EH (cell line): ENCODE measurements around the gene RABGAP1L.

ENCODE experiments used
- DNase-seq: peaks from one replicate; pipeline ENCODE4 v3.0.0-alpha.2; 2015; ENCODE audit warnings: low read depth

RABGAP1L gene

DNA sequence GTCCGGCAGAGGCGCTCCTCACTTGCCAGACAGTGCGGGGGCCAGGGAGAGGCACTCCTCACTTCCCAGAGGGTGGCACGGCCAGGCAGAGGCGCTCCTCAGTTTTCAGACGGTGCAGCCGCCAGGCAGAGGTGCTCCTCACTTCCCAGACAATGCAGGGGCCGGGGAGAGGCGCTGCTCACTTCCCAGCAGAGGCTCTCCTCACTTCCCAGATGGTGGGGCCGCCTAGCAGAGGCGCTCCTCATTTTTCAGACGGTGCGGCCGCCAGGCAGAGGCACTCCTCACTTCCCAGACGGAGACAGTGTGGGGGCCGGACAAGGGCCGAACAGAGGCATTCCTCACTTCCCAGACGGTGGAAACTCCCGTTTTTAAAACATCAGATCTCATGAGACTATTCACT lies 602.0 kb downstream of the RABGAP1L start:
- no peak for DNase-seq

DNA sequence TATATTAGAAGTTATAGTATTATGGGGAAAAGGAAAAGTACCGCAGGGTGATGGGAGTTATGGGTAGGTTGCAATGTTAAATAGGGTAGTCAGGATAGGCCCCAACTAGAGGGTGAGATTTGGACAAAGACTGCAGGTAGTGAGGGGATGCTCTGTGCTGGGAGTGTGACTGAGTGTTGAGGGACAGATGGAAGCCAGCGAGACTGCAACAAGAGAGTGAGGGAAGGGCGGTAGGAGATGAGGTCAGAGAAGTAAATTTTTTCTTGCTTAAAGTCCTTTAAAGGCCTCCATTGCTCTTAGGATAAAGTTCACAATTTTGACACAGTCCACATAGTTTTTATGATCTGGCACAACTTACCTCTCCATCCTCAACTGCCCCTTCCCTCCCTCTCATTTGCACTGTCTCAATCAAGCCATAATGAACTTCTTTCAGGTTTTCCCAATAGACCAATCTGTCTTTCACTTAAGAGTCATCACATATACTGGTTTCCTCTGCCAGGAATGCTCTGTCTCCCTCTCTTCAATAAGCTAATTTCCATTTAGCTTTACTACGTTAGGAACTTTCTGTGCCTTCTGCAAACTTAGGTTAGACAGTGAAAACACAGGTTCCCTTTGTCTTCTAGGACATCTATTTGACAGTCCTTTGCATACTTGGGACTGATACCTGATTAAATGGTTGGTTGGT lies 602.7 kb downstream of the RABGAP1L start:
- DNase-seq, result no peak

DNA sequence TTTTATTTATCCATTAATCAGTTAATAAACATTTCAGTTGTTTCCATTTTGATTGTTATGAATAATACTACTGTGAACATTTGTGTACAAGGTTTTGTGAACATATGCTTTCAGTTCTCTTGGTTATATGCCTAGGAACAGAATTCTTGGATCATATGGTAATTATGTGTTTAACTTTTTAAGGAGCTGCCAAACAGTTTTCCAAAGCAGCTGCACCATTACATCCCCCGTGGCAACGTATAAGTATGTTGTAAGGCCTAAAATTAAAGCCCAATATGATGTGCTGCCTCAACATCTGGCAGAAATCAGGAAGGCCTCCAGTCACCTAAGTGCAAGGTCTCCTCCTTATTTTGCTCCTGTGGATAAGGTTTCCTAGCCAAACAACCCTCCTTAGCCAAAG lies 604.9 kb downstream of the RABGAP1L start:
- DNase-seq, result no peak

DNA sequence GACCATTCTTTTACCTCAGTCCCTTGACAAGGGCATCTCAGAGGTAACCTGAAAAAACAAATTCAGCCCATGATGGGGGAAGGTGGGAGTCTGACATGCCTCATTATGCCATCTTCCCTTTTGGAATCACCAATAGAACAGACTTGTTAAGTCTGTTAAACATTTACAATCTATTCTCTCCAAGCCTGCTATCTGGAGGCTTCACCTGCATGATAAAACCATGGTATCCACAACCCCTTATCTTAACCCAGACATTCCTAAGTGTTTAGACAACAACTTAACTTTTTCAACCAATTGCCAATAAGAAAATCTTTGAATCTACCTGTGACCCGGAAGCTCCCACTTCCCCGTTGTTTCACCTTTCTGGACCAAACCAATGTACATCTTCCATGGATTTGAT lies 607.4 kb downstream of the RABGAP1L start:
- DNase-seq, result no peak

DNA sequence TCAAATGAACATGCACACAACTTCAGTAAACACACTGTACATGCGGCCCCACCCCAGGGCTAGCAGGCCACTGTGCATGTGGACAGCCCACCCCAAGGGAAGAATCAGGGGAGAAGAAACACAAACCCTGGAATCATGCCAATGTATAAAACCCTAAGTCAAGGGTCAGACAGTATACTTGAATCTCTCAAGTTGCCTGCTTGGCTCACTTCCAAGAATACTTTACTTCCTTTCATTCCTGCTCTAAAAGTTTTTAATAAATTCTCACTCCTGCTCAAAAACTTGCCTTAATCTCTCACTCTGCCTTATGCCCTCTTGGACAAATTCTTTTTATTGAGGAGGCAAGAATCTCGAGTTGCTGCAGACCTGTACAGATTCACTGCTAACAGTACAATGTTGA lies 609.2 kb downstream of the RABGAP1L start:
- no peak for DNase-seq

DNA sequence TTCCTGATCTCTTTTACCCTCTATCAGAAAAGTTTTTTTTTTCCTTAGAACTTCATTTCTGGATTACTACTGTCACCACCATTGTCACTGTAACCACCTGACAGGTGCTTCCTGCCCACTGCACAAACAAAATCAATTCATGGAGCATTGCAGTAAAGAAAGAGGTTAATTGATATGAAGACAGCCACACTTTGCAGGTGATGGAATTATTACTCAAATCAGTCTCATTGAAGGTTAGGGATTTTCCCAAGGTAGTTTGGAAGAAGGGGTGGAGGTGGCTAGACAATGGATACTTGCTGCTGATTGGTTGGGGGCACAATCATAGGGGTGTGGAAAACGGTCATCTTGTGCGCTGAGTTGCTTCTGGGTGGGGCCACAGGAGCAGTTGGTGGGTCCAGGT lies 609.6 kb downstream of the RABGAP1L start:
- no peak for DNase-seq

DNA sequence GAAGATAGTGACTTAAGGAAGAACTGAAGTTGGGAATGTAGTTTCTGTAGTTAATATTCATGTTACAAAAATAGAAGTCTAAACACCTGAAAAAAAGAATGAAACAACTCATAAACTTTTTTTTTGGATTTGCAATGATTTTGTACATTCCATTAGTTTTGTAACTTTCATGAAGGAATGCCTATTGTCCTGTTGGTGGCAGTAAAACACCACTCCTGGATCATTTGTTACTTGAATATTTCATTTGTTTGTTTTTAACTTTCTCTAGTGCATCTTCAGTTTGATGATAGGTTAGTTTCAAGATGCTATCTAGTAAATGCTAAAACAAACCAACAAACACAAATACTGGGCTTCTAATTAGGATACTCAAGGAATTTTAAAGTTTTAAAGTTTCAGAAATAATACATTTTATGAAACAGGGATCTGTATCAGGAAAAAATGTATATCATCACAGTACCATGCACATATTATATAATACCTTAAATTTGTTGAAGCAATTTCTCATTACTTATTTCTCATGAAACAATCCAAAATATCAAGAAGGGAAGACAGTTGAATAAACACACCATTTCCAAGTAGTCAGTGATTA lies 610.7 kb downstream of the RABGAP1L start:
- peak; percentile 69 for DNase-seq

DNA sequence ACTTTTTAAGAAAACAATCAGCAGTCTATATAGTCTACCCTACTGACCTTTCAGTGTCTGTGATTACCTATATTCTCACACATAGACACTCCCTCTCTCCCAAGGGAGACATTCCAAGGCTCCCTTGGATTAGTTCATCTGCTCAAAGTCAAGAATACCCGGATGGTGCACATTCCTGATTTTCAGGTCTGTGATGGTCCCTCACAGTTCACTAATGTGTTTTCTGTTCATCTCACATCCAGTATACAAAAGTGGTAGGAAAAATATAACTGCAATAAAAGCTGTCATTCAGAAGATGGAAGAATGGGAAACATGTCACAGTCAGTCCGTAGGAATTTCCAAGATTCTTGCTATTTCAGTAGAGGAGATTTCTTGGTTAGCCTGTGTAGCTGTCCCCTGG lies 616.3 kb downstream of the RABGAP1L start:
- DNase-seq, result peak; percentile 74

DNA sequence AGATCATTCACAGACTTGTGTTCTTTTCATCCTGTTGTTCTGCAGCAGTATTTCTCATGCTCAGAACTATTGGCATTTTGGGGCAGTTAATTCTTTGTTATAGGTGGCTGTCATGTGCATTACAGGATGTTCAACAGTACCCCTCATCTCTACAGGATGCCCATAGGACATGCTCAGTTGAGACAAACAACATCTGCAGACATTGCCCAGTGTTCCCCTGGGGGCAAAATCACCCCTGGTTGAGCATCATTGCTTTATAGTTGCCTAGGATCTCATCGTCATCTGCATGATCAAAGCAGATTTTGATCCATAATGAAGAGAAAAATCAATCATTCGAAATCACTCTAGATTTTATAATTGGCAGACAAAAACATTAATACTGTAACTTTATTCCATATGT lies 617.9 kb downstream of the RABGAP1L start:
- DNase-seq, result no peak

DNA sequence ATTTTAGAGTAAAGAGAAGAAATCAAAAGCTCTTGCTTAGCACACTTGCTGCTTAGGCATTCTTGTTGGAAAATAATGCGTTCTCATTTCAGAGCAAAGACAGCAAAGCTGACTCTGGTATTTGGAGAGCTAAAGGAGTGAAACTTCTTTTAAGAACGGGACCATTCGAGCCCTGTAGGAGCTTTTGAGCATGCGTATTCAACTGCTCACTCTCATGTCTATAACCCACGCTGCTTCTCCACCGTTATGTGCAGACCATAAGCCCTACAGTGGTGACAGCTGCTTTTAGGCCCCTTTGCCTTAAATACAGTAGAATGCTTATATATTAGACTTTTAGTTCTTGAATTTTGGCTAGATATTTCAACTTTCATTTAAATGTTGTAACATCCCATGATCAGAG lies 626.2 kb downstream of the RABGAP1L start:
- DNase-seq, result no peak

DNA sequence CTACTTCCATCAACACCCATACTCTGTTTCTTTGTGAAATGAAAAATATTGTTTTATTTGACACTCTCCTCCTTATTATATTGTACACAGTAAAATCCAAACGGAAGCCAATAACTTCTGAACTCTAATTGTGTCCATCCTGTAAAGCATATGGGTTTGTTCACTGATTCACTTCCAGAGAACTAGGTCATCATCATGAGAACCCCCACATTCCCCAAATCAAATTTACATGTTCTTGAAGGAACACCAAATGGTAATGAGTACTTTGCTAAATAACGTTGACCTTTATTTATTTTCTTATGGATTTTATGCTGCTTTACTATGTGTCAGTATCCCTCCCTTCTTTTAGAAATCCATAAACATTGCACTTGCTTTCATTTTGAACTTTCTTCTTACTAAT lies 627.0 kb downstream of the RABGAP1L start:
- DNase-seq, result no peak

DNA sequence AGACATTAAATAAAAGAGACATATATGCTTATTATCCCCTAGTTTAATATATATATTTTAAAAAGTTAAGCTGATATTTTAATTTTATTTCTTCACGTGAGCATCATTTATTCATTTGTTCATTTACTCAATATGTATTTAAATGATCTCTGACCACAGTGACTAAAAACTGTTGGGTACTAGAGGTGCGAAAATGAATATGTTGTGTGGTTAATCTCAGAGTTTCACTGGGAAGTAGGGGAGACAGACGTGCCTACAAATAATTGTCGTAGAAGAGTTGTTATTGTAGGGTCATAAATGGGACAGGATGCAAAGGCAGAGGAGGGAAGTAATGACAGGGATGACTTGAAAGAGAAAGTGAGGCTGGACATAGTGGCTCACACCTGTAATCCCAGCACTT lies 627.4 kb downstream of the RABGAP1L start:
- no peak for DNase-seq

DNA sequence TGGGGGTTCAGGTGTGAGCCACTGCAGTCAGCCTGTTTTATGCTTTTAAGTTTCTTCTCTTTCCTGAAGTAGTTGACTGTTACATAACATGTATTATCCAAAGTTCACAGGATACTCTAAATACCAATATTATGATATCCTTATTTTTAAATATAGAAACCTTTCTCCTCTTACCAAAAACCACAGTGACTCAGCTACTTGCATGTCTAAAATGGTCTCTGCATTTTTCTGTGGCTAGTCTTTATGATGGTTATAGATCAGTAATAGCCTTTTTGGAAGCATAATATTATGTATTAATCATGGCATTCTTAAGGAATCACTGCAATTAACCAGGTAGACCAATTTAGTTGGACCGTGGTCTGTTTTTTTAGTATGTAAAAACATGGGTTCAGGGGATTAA lies 629.7 kb downstream of the RABGAP1L start:
- DNase-seq, result peak; percentile 90

DNA sequence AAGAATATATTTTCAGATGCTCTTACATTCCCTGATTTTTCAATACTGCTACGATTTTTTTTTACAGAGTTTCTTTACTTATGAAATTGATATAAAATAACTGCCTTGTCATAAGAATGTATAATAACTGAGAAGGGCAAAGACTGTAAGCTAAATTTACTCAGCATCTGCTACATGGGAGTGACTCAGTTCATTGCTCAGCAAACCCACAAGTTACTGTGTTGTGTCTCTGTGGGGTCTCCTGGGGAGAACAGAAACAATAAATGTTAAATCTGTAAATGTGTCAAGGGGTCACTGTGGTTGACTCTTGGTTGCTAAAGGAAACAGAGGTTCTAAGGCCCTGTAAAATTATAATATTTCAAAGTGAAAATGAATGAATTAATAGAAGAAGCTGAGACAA lies 630.1 kb downstream of the RABGAP1L start:
- peak; percentile 86 for DNase-seq

DNA sequence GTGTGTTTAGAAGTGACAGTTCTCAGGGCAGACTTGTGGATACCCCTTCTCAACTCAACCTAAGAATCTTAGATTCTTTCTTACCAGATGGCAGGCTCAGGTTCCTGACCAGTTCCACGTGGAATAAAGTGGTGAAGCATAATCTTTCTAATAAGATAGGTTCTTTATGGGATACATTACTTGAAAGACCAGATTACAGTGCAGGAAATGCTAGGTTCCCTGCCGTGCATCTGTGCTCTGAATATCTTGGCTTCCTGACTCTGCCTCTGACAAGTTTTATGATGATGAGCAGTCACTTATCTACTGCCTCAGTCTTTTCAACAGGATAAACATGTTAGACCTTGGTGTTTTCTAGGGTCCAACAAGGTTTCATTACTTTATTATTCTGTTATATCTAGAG lies 632.5 kb downstream of the RABGAP1L start:
- peak; percentile 39 for DNase-seq

DNA sequence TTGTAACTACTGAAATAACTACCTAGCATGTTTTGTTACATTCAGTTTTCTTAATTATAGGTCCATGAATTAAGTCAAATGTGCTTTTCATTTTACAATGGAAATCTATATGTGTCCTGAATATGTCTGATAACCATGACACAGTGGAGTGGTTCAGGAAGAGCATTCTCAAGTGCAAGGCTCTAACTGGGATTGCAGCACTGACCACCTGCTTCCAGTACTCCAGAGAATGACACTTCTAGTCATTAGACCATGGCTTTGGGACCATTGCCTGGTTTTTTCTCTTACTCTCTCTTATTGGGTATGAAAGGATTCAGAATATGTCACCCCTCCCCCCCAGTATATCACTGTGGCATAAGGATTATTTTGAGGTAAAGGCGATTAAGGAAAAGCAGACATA lies 635.5 kb downstream of the RABGAP1L start:
- no peak for DNase-seq

DNA sequence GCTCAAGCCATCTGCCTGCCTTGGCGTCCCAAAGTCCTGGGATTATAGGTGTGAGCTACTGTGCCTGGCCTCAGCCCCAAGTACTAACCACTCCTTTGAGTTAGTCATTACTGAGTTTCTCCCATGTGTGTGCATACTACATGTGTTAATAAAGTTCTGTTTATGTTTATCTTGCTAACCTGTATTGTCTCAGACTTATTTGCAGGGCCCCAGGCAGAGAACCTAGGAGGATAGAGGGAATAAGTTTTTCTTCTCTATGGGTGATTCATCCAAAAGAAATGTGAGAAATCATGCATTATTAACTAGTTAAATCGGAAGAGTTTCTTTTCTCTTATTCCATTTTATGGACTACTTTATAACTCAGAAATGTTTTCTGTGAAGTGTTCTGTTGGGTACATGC lies 636.5 kb downstream of the RABGAP1L start:
- DNase-seq, result peak; percentile 58

DNA sequence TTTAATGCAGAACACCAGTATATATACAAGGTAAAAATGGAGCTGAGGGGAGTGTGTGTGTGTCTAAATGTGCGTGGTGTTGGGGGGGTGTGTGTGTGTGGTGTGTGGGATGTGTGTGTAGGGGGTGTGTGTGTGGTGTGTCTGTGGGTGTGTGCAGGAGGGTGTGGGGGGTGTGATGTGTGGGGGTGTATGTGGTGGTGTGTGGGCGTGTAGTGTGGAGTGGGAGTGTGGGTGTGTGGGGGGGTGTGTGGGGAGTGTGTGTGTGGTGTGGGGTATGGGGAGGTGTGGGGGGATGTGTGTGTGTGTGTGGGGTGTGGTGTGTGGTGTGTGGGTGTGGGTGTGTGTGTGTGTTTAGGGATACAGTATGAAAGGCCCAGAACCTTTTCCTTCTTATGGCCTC lies 638.1 kb downstream of the RABGAP1L start:
- DNase-seq, result no peak

DNA sequence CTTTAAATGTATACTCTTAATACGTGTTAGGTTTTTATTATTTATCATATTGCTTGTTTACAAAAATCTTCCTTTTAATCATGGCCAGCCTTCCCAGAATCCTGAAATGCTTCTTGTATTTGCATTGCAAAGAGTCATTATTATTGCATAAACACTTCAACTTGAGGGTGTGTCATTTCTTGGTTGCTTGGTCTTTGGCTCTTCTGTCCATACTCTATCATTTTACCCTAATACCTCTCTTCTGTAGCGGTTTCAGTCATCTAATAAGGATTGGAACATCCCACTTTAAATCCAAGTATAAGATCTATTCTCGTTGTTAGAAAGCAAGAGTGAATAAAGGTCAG lies 639.8 kb downstream of the RABGAP1L start:
- DNase-seq, result no peak

DNA sequence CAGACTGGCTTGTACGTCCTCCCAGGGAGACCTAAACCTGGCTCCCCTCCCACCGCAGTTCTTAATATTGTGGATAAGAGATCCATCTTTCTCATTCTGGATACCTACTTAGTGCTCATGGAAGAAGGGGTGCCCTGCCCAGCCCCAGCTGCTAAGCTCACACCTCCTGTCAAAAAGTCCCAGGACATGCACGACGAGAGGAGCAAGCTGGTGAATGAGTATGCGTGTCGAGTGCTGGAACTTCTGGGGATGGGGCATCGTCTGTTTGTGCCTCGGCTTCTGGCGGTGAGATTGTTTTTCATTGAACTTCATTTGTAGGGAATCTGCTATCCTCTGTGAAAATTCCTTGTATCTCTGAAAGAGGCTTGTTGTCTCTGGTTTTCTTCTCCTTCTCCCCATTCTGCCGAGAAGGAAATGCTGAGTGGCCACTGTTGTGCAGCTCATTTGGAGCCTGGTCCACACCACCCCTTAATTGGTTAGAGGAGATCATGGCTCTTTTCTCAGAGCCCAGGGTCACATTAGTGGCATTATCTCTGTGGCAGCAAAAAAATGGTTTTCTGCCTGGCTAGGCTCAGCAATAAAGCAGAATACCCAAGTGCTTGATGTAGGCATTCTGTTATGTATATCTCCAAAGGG lies 641.0 kb downstream of the RABGAP1L start:
- no peak for DNase-seq

DNA sequence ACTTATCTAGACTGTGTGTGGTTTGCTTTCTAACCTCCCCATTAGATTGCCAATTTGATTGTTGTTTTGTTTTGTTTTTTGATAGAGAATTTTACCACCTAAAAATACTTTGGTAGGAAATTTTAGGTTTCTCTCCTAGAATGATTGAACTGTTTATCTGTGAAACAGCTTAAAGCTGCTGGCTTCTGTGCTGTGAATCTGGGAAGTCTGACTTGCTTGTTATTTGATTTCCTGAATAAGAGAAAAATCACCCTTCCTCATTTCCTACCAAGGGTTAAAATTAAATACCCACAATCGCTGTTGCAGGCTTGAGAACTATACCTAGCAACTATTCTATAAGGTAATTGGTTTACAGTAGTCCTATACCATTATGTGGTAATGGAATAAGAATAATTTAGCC lies 641.6 kb downstream of the RABGAP1L start:
- no peak for DNase-seq

DNA sequence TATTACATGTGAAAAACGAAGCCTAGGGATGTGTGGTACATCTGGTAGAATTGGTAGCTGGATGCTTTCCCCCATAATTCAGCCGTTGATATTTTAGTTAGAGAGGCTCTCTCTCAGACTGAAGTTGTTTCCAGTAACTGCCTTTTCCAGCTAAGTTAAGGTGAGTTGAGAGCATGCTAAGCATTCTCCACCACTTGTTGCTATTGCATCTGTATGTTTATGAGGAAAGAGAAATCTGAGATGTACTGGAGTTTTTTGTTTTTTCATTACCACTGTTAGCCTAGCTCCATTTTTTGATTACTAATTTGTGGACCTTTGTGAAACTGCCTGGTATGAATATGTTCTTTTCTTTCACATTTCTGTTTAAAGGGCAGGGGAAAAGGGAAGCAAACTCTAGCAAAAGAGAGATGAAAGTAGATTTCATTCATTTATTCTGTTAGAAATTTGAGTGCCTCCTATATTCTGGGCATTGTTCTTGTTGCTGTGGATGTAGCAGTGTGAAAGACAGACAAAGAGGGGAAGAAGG lies 650.5 kb downstream of the RABGAP1L start:
- no peak for DNase-seq

DNA sequence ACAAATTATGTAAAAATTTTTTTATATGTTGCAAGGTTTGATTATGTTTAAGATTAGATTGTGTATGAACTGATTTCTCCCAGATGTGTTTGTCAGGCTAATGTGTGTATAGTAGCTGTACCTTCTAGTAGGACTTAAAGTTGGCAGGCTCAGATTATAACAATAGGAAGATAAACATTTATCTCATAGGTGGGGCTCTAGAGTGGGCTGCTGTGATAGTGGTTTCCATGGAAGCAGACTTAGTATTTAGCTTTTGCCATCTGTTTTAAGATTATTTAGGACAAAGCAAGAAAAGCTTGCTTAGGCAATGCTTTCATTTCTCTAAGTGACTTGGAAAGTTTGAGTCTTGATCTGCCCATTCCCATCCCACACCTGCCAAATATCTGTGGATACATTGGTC lies 652.7 kb downstream of the RABGAP1L start:
- DNase-seq, result no peak

DNA sequence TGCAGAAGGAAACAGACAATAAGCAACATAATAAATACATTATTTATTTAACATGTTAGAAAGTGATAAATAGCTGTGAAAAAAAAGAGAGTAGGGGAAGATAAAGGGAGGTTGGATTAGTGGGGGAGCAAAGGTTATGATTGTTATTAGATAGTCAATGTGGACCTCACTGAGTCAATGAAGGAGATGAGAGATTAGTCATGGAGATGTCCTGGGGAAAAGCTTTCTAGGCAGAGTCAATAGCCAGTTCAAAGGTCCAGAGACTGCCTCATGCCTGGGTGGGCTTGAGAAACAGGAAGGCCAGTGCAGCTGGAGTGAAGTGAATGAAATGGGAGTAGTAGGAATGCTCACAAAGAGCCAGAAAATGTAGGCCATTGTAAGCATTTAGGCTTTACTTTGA lies 653.3 kb downstream of the RABGAP1L start:
- peak; percentile 29 for DNase-seq
